Neural cell (in vitro differentiated cells): ENCODE data around the gene PROSER1. TPM values are rescaled to one million over a fixed set of nuclear protein-coding genes. Genes with fewer than 3 reads are reported as not detected.

ENCODE experiments used
- H2AFZ ChIP-seq: fragments of 200-600, 300-800 bp; sonication (generic), shearing (Covaris generic); 2 replicates; pipeline ENCODE4 v1.6.0; 2014; ENCODE audit warnings: low read depth, mild to moderate bottlenecking, antibody characterized with exemption, low read length, moderate library complexity
- H3F3A ChIP-seq: fragments of 200-600 bp; shearing (Covaris generic); 2 replicates; pipeline ENCODE4 v1.6.1; 2016; ENCODE audit warnings: mild to moderate bottlenecking, moderate library complexity, mixed read lengths, antibody characterized with exemption, low read length; ENCODE audit not compliant: insufficient read depth, poor library complexity, severe bottlenecking
- H3K27ac ChIP-seq: fragments of 200-600, 300-800 bp; sonication (generic), shearing (Covaris generic); 2 replicates; pipeline ENCODE4 v1.5.1; 2014; ENCODE audit warnings: mild to moderate bottlenecking, low read length, moderate library complexity
- H3K27me3 ChIP-seq: fragments of 300-800, 200-600 bp; sonication (generic), shearing (Covaris generic); 2 replicates; pipeline ENCODE4 v1.6.0; 2014; ENCODE audit warnings: mild to moderate bottlenecking, low read depth, low read length, moderate library complexity; ENCODE audit not compliant: insufficient read depth
- H3K36me3 ChIP-seq: fragments of 300-800, 200-600 bp; sonication (generic), shearing (Covaris generic); 2 replicates; pipeline ENCODE4 v1.5.1; 2014; ENCODE audit warnings: mild to moderate bottlenecking, antibody characterized with exemption, low read length, moderate library complexity; ENCODE audit not compliant: insufficient read depth
- H3K4me2 ChIP-seq: fragments of 300-800, 200-600 bp; sonication (generic), shearing (Covaris generic); 2 replicates; pipeline ENCODE4 v1.6.0; 2014; ENCODE audit warnings: mild to moderate bottlenecking, low read length
- H3K4me3 ChIP-seq: fragments of 300-800, 200-600 bp; sonication (generic), shearing (Covaris generic); 2 replicates; pipeline ENCODE4 v1.5.1; 2014; ENCODE audit warnings: mild to moderate bottlenecking, low read length, moderate library complexity
- H3K79me2 ChIP-seq: fragments of 200-600 bp; shearing (Covaris generic); replicated peaks from 2 replicates; pipeline ENCODE4 v1.6.0; 2014; ENCODE audit warnings: mild to moderate bottlenecking, low read length, moderate library complexity; ENCODE audit not compliant: insufficient read depth
- H3K9ac ChIP-seq: fragments of 300-800, 200-600 bp; sonication (generic), shearing (Covaris generic); 2 replicates; pipeline ENCODE4 v1.6.1; 2016; ENCODE audit warnings: mild to moderate bottlenecking, low read length, mixed read lengths
- H3K9me2 ChIP-seq: fragments of 200-600 bp; shearing (Covaris generic); 2 replicates; pipeline ENCODE4 v1.6.1; 2016; ENCODE audit warnings: mild to moderate bottlenecking, low read length, mixed read lengths; ENCODE audit not compliant: insufficient read depth
- H3K9me3 ChIP-seq: fragments of 200-600, 300-800 bp; sonication (generic), shearing (Covaris generic); 2 replicates; pipeline ENCODE4 v1.6.1; 2016; ENCODE audit warnings: mild to moderate bottlenecking, mixed run types, low read length, moderate library complexity, mixed read lengths
- H4K20me1 ChIP-seq: fragments of 200-600 bp; shearing (Covaris generic); 2 replicates; pipeline ENCODE4 v1.6.1; 2016; ENCODE audit warnings: mild to moderate bottlenecking, mixed run types; ENCODE audit not compliant: insufficient read depth
- CTCF ChIP-seq: fragments of 450-650 bp; IDR thresholded peaks from 2 replicates; pipeline ENCODE4 v1.5.1; 2014; ENCODE audit warnings: antibody characterized with exemption, mild to moderate bottlenecking, moderate library complexity; ENCODE audit not compliant: poor library complexity, severe bottlenecking
- EP300 ChIP-seq: fragments of 450-650 bp; conservative IDR thresholded peaks from 2 replicates; pipeline ENCODE4 v1.6.1; 2014; ENCODE audit warnings: antibody characterized with exemption, mild to moderate bottlenecking, moderate library complexity; ENCODE audit not compliant: poor library complexity, severe bottlenecking
- EZH2 ChIP-seq: fragments of 200-600, 300-800 bp; shearing (Covaris generic), sonication (generic); IDR thresholded peaks from 2 replicates; pipeline ENCODE4 v1.6.1; 2014; ENCODE audit warnings: antibody characterized with exemption, low read length, borderline replicate concordance, mild to moderate bottlenecking; ENCODE audit not compliant: insufficient read depth, poor library complexity, severe bottlenecking
- MXI1 ChIP-seq: fragments of 450-650 bp; conservative IDR thresholded peaks from 2 replicates; pipeline ENCODE4 v1.6.1; 2014; ENCODE audit warnings: antibody characterized with exemption, mild to moderate bottlenecking; ENCODE audit not compliant: poor library complexity, severe bottlenecking
- POLR2AphosphoS5 ChIP-seq: IDR thresholded peaks from 2 replicates; pipeline ENCODE4 v1.6.1; 2012
- RAD21 ChIP-seq: fragments of 450-650 bp; conservative IDR thresholded peaks from 2 replicates; pipeline ENCODE4 v1.6.1; 2014; ENCODE audit warnings: antibody characterized with exemption, mild to moderate bottlenecking, moderate library complexity
- REST ChIP-seq: IDR thresholded peaks from 2 replicates; pipeline ENCODE4 v1.6.1; 2012; ENCODE audit warnings: borderline replicate concordance
- SMC3 ChIP-seq: fragments of 450-650 bp; conservative IDR thresholded peaks from 2 replicates; pipeline ENCODE4 v1.6.1; 2014; ENCODE audit warnings: antibody characterized with exemption, mild to moderate bottlenecking, moderate library complexity; ENCODE audit not compliant: poor library complexity
- TAF1 ChIP-seq: IDR thresholded peaks from 2 replicates; pipeline ENCODE4 v1.6.1; 2012; ENCODE audit warnings: low read depth
- polyA plus RNA-seq: library from polyadenylated mRNA; depleted of rRNA; stranded (reverse); fragments of >200 nt; gene quantifications from 2 replicates; pipeline ENCODE4 v1.2.3, GENCODE V29; 2014

The PROSER1 gene
- polyA plus RNA-seq, 1 donor from 2014 or later: 28.2 TPM

GRCh38 chr13:38965281-38965680 is 72.6 kb downstream of the PROSER1 start:
- Histone ChIP-seq H3F3A (no peaks in the 10 kb centered on the region), H3K27ac (no peak overlapping the region), H3K9ac (no peak overlapping the region), H3K27me3 (no peaks in the 10 kb centered on the region), H3K9me2 (no peaks in the 10 kb centered on the region), H3K4me2 (no peak overlapping the region), H2AFZ (no peak overlapping the region), H3K36me3 (no peaks in the 10 kb centered on the region), H4K20me1 (no peaks in the 10 kb centered on the region), H3K9me3 (no peaks in the 10 kb centered on the region), H3K4me3 (no peak overlapping the region), H3K79me2 (no peaks in the 10 kb centered on the region)
- TF ChIP-seq REST: no peak

- no peak overlapping the region for H3K9ac ChIP-seq
- no peak overlapping the region for H3K4me2 ChIP-seq
- H2AFZ ChIP-seq: no peak overlapping the region
- no peaks in the 10 kb centered on the region for H3F3A ChIP-seq
- TF ChIP-seq CTCF (no peak), EZH2 (no peak), POLR2AphosphoS5 (no peak), TAF1 (no peak), RAD21 (no peak), EP300 (no peak), MXI1 (no peak), SMC3 (no peak), REST (no peak)
- H3K79me2 ChIP-seq: no peaks in the 10 kb centered on the region
- no peaks in the 10 kb centered on the region for H4K20me1 ChIP-seq
- H3K27ac ChIP-seq: no peak overlapping the region
- H3K4me3 ChIP-seq: no peak overlapping the region
- H3K9me3 ChIP-seq: no peaks in the 10 kb centered on the region
- H3K9me2 ChIP-seq: no peaks in the 10 kb centered on the region
- H3K36me3 ChIP-seq: no peaks in the 10 kb centered on the region
- H3K27me3 ChIP-seq: no peaks in the 10 kb centered on the region
Observed at GRCh38 chr13:38960175-38960574, 77.7 kb downstream of the PROSER1 start.

Other genes with a start within 250 kb of the PROSER1 start
- not detected in 2 replicates for gene STOML3, start 47.3 kb downstream of the PROSER1 start, polyA plus RNA-seq
- gene NHLRC3, start 367 bp upstream of the PROSER1 start, polyA plus RNA-seq: 57.5 and 66.5 TPM in 2 replicates